Measurements from ENCODE around the gene C16orf78.

The C16orf78 gene

DNA sequence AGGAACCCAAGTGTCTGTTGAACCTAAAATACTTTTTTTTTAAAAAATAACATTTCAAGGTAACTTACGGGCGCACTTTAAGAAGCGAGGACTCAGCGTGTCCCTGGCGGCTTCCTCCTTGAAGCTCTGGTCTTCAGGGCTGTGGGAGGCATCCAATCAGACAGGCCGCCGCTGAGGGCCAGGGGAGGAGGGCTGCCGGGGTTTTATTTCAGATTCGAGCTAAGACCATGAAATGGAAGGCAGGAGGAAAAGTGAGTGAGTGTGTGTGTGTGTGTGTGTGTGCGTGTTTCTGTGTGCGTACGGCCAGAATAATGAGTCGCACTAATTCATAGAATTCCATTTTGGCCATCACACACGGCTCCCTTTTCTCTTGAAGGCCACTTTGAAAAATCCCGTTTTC is 41.1 kb downstream of the C16orf78 start:
- no peak overlapping the region for H3K4me3 ChIP-seq (ENCODE audit: low read depth, low read length)
- TF ChIP-seq, protein P1, sequence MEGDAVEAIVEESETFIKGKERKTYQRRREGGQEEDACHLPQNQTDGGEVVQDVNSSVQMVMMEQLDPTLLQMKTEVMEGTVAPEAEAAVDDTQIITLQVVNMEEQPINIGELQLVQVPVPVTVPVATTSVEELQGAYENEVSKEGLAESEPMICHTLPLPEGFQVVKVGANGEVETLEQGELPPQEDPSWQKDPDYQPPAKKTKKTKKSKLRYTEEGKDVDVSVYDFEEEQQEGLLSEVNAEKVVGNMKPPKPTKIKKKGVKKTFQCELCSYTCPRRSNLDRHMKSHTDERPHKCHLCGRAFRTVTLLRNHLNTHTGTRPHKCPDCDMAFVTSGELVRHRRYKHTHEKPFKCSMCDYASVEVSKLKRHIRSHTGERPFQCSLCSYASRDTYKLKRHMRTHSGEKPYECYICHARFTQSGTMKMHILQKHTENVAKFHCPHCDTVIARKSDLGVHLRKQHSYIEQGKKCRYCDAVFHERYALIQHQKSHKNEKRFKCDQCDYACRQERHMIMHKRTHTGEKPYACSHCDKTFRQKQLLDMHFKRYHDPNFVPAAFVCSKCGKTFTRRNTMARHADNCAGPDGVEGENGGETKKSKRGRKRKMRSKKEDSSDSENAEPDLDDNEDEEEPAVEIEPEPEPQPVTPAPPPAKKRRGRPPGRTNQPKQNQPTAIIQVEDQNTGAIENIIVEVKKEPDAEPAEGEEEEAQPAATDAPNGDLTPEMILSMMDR (IDR thresholded peaks at IDR 0.05; ENCODE audit: low read depth, low read length, missing control alignments) = no peak

DNA sequence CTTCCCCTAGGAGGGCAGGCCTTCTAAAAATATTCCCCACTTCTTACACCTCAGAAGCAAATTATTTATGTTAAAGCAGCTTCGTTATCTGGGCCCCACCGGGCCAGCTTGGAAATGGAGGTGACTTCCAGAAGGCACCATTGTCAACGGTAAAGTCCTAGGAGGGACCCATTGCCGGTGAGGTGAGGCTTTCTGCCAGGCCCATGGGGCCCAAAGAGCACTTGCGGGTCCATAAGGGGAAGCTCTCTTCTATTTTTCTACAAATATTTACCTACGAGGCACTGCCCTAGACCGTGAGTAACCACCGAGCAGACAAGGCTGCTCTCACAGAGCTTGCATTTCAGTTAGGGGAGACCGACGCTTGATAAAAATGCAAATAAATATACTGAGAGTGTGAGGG is 41.5 kb downstream of the C16orf78 start:
- DNase-seq (ENCODE audit: low read depth) = no peak
- TF ChIP-seq, protein P1 (IDR thresholded peaks at IDR 0.05; ENCODE audit: low read depth, low read length, missing control alignments) = no peak
- no peak overlapping the region for H3K4me3 ChIP-seq (ENCODE audit: low read depth, low read length)

More for the DNA sequence above, 41.1 kb downstream of the C16orf78 start:
- no peak for DNase-seq (ENCODE audit: low read depth)

DNA sequence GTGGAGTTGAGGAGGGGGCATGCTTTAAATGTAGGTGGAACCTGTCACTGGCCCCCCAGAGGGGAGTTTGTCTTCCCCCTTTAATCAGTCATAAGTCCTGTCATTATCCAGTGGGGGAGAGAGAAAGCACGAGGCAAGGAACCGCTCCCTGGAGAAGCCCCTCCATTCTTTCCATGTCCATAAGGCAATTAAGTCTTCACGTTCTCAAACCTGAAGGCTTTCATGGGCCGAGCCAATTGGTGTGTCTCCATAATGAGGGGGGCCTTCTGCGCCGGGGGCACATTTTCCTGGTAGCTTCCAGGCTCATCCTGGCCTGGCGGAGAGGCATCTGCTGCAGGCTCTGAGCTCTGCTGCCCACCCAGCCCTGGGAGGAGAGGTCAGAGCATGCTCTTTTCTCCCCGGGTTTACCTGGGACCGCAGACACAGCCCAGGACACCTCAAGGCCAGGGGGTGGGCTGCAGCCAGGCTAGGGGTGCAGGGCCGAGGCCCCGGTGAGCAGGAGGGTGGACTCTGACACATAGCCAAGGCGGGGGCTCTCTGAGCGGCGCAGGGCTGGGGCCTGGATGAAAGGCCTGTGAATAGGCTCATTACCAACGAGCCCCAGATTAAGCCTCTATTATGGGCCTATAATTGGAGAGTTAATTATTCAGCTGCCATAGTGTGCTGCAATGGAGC is 42.5 kb downstream of the C16orf78 start:
- TF ChIP-seq, protein P1 (IDR thresholded peaks at IDR 0.05; ENCODE audit: low read depth, low read length, missing control alignments) = no peak
- DNase-seq (ENCODE audit: low read depth) = no peak
- no peak overlapping the region for H3K4me3 ChIP-seq (ENCODE audit: low read depth, low read length)

DNA sequence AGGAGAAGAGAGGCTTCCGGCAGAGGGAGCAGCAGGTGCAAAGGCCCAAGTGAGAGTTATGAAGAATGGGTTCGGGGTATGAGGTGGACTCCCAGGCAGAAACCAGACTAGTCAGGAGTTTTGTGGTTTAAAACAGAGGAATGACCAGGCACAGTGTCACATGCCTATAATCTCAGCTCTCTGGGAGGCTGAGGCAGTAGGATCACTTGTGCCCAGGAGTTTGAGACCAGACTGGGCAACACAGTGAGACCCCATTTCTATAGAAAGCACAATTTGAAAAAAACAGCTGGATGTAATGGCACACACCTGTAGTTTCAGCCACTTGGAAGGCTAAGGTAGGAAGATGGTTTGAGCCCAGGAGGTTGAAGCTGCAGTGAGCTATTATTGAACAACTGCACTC is 43.8 kb downstream of the C16orf78 start:
- no peak for DNase-seq (ENCODE audit: low read depth)
- TF ChIP-seq, protein P1 (IDR thresholded peaks at IDR 0.05; ENCODE audit: low read depth, low read length, missing control alignments) = no peak
- no peak overlapping the region for H3K4me3 ChIP-seq (ENCODE audit: low read depth, low read length)

DNA sequence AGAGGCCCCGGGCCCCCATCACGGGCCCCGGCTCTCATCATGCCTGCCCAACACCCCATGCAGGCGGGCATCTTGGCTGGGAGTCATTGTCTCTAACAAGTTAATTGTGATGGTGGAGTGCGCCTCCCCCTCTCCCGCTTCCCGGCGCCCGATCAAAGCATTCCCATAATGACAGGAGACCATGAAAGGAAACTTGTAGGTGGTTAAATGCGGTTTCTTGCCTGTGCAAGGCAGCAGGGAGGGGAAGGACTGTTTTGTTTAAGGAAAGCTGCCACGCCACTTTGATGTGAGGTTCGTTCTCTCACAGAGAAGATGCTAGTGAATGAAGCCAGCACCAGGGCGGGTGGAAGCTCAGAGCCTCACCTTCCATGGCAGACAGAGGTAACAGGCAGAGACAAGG is 45.4 kb downstream of the C16orf78 start:
- TF ChIP-seq, protein P1 (IDR thresholded peaks at IDR 0.05; ENCODE audit: low read depth, low read length, missing control alignments) = no peak
- no peak overlapping the region for H3K4me3 ChIP-seq (ENCODE audit: low read depth, low read length)

DNA sequence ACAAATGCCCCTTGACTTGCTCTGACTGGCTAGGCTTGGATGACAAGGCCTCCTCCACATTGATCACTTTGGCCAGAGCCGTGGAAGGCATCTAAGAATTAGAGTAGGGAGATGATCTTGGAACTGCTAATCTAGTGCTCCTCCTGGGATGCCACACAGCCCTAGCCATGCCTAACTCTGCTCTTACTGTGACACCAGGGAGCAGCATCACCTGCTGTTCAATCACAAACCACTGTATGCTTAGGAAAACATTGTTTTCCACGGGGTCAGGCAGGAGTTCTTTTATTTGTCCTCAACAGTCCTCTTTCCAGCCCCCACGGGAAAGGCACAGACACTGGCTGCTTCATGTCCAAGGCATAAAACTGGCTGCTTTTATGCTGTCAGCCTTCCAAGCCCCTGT is 46.3 kb downstream of the C16orf78 start:
- no peak for DNase-seq (ENCODE audit: low read depth)
- TF ChIP-seq, protein P1 (IDR thresholded peaks at IDR 0.05; ENCODE audit: low read depth, low read length, missing control alignments) = no peak
- H3K4me3 ChIP-seq (ENCODE audit: low read depth, low read length) = no peak overlapping the region

More for the DNA sequence above, 45.4 kb downstream of the C16orf78 start:
- no peak for DNase-seq (ENCODE audit: low read depth)

DNA sequence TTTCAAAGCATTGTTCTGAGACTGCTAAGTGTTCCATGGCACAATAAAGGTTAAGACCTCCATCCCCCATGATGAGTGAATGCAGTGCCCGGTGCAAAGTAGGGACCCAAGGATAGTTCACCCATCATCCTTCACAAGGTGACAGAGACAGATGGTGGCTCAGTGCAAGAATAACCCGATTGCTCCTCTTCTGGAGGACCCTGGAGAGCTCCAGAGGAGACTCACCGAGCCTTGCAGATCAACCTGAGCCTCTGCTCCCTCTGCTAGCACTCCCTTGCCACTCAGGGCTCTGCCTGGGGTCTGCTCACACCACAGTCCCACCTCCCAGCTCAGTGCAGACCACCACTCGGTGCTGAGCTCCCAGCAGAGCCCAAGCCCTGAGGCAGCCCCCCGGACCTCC is 49.3 kb downstream of the C16orf78 start:
- H3K4me3 ChIP-seq (ENCODE audit: low read depth, low read length) = no peak overlapping the region
- DNase-seq (ENCODE audit: low read depth) = no peak
- TF ChIP-seq, protein P1 (IDR thresholded peaks at IDR 0.05; ENCODE audit: low read depth, low read length, missing control alignments) = no peak
